Neural progenitor cell (in vitro differentiated cells): ENCODE results near the gene CYTH3. TPM values are rescaled to one million over a fixed set of nuclear protein-coding genes. Genes with fewer than 3 reads are reported as not detected.

Experiments
- DNase-seq: peaks from one replicate; pipeline ENCODE4 v3.0.0-alpha.2; 2016; ENCODE audit warnings: low spot score
- H2AFZ ChIP-seq: fragments of 200-600 bp; sonication (generic); replicated peaks from 2 replicates; pipeline ENCODE4 v1.6.1; 2016; ENCODE audit warnings: antibody characterized with exemption
- H3F3A ChIP-seq: fragments of 200-600 bp; sonication (generic); 2 replicates; pipeline ENCODE4 v1.6.1; 2016; ENCODE audit warnings: antibody characterized with exemption, low read depth
- H3K27ac ChIP-seq: fragments of 200-600 bp; sonication (generic); 2 replicates; pipeline ENCODE4 v1.5.1; 2016; ENCODE audit warnings: mild to moderate bottlenecking
- H3K27me3 ChIP-seq: fragments of 200-600 bp; sonication (generic); 2 replicates; pipeline ENCODE4 v1.6.1; 2016; ENCODE audit warnings: mild to moderate bottlenecking, moderate library complexity
- H3K36me3 ChIP-seq: fragments of 200-600 bp; sonication (generic); 2 replicates; pipeline ENCODE4 v1.5.1; 2016
- H3K4me1 ChIP-seq: fragments of 200-600 bp; sonication (generic); 2 replicates; pipeline ENCODE4 v1.6.1; 2016; ENCODE audit warnings: mixed run types
- H3K4me2 ChIP-seq: fragments of 200-600 bp; sonication (generic); 2 replicates; pipeline ENCODE4 v1.6.1; 2016
- H3K4me3 ChIP-seq: fragments of 200-600 bp; sonication (generic); 2 replicates; pipeline ENCODE4 v1.5.1; 2016
- H3K79me2 ChIP-seq: fragments of 200-600 bp; sonication (generic); 2 replicates; pipeline ENCODE4 v1.6.1; 2016; ENCODE audit warnings: low read depth
- H3K9ac ChIP-seq: fragments of 200-600 bp; sonication (generic); 2 replicates; pipeline ENCODE4 v1.6.1; 2016
- H3K9me3 ChIP-seq: fragments of 200-600 bp; sonication (generic); 2 replicates; pipeline ENCODE4 v1.5.1; 2016; ENCODE audit warnings: low read depth
- H4K20me1 ChIP-seq: fragments of 200-600 bp; sonication (generic); 2 replicates; pipeline ENCODE4 v1.6.1; 2016; ENCODE audit warnings: low read depth
- H3K27ac Mint-ChIP-seq: 3 replicates; pipeline ENCODE4 v1.8.0; 2021; ENCODE audit warnings: mixed read lengths
- H3K27me3 Mint-ChIP-seq: 2 replicates; pipeline ENCODE4 v1.8.0; 2022; ENCODE audit warnings: low read depth, mild to moderate bottlenecking, inconsistent platforms, moderate library complexity, mixed read lengths; ENCODE audit not compliant: insufficient read depth
- H3K36me3 Mint-ChIP-seq: 3 replicates; pipeline ENCODE4 v1.8.0; 2021; ENCODE audit warnings: mixed read lengths
- H3K4me1 Mint-ChIP-seq: 3 replicates; pipeline ENCODE4 v1.8.0; 2021; ENCODE audit warnings: mixed read lengths
- H3K4me3 Mint-ChIP-seq: 3 replicates; pipeline ENCODE4 v1.8.0; 2021; ENCODE audit warnings: mild to moderate bottlenecking, moderate library complexity, mixed read lengths
- H3K9me3 Mint-ChIP-seq: 3 replicates; pipeline ENCODE4 v1.8.0; 2020; ENCODE audit warnings: mixed read lengths
- EZH2 ChIP-seq: fragments of 200-600 bp; sonication (generic); IDR thresholded peaks from 2 replicates; pipeline ENCODE4 v1.6.1; 2017; ENCODE audit warnings: antibody characterized with exemption, mild to moderate bottlenecking, moderate library complexity
- EZH2phosphoT487 ChIP-seq: fragments of 200-600 bp; sonication (generic); IDR thresholded peaks from 2 replicates; pipeline ENCODE4 v1.6.1; 2017; ENCODE audit warnings: antibody characterized with exemption
- total RNA-seq: library from RNA; depleted of rRNA; stranded (reverse); fragments of >200 nt; gene quantifications from 2 replicates; pipeline ENCODE4 v1.2.3, GENCODE V29; 2015; ENCODE audit warnings: low replicate concordance
- TF ChIP-seq, protein P1 (sequence below): fragments of 200-600 bp; sonication (generic); IDR thresholded peaks from 2 replicates; pipeline ENCODE4 v1.5.1; 2017; ENCODE audit warnings: antibody characterized with exemption, mild to moderate bottlenecking

Gene CYTH3
- total RNA-seq, 1 donor from 2014 or later: 10.9 TPM

DNA sequence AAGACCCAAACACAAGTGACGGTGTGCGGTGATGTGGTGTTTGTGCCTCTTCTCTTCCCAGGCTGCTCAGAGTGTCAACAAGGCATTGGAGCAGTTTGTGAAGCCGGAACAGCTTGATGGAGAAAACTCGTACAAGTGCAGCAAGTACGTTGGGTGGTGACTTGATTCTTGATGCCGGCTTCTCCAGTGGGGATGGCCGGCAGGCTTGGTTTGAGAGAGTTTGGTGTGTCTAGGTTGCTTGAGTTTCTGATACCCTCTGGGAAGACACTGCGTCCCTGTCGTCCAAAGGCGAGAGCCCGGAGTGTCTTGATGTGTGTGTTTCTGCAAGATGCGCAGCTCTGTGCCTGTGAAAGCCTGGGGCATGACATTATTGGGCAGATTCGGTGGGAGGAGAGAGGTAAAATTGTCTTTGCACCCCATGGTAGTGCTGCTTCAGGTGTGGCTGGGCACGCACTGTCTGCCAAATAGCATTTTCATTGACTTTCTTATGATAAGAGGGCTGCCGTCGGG, 129.5 kb downstream of the CYTH3 start:
- Histone ChIP-seq H3K4me1 (no peaks in the 10 kb centered on the region), H4K20me1 (no peaks in the 10 kb centered on the region), H3K4me2 (no peak overlapping the region), H2AFZ (no peak overlapping the region), H3K27ac (no peak overlapping the region), H3K9ac (no peak overlapping the region), H3K9me3 (no peaks in the 10 kb centered on the region), H3K27me3 (no peaks in the 10 kb centered on the region), H3K36me3 (peaks cover 12% of the 10 kb centered on the region), H3K4me3 (no peak overlapping the region), H3K79me2 (no peaks in the 10 kb centered on the region), H3F3A (no peaks in the 10 kb centered on the region)
- Mint-ChIP-seq H3K4me1 (no peaks in the 10 kb centered on the region), H3K9me3 (no peaks in the 10 kb centered on the region), H3K27me3 (peaks cover 3% of the 10 kb centered on the region), H3K36me3 (peaks cover 38% of the 10 kb centered on the region), H3K4me3 (no peak overlapping the region), H3K27ac (peak overlapping the region; percentile 37)
- no peak for TF ChIP-seq EZH2phosphoT487
- no peak for TF ChIP-seq EZH2
- TF ChIP-seq, protein P1, sequence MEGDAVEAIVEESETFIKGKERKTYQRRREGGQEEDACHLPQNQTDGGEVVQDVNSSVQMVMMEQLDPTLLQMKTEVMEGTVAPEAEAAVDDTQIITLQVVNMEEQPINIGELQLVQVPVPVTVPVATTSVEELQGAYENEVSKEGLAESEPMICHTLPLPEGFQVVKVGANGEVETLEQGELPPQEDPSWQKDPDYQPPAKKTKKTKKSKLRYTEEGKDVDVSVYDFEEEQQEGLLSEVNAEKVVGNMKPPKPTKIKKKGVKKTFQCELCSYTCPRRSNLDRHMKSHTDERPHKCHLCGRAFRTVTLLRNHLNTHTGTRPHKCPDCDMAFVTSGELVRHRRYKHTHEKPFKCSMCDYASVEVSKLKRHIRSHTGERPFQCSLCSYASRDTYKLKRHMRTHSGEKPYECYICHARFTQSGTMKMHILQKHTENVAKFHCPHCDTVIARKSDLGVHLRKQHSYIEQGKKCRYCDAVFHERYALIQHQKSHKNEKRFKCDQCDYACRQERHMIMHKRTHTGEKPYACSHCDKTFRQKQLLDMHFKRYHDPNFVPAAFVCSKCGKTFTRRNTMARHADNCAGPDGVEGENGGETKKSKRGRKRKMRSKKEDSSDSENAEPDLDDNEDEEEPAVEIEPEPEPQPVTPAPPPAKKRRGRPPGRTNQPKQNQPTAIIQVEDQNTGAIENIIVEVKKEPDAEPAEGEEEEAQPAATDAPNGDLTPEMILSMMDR: no peak
- no peak for DNase-seq

DNA sequence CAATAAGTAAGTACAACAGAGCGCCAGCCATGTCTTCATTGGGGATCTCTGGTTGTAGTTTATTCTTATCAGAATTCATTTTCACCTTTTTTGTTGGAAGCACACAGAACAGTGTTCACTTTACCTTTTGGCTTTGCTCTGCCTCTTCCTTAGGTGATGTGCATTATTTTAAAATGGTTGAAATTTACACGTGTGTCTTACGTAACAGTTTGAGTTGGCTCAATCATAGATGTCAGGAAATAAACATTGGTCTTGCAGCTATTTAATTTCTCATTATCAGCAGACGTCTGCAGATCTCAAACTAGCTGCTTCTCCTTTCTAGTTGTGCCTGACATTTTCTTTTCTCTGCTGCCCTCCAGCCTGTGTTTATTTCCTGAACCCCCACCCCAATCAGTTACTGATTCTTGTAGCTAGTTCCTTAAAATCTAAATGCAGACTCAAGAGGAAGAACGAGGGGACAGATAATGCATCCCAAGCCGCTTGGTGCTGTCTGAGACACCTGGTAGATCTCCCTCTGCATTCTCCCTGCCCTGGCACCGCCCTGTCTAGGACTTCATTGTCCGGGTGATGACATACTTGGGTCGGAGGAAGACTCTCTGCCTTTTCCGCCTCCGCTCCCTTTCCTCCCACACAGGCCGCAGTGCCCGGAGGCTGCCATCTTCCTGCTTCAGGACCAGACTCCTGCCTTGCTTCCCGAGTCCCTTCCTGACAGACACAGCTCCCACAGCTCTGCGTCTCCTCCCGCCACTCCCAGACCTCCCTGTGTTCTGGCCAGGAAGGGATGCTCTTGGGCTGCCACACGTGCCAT, 133.0 kb downstream of the CYTH3 start:
- H3K9me3 Mint-ChIP-seq: no peaks in the 10 kb centered on the region
- TF ChIP-seq EZH2 (no peak), EZH2phosphoT487 (no peak)
- TF ChIP-seq, protein P1: no peak
- H3K27ac Mint-ChIP-seq: no peak overlapping the region
- Histone ChIP-seq H3K27me3 (no peaks in the 10 kb centered on the region), H3K9ac (no peak overlapping the region), H3K4me3 (no peak overlapping the region), H2AFZ (no peak overlapping the region), H3K9me3 (no peaks in the 10 kb centered on the region), H3K36me3 (peaks cover 12% of the 10 kb centered on the region), H3K4me1 (no peaks in the 10 kb centered on the region), H4K20me1 (no peaks in the 10 kb centered on the region), H3K27ac (no peak overlapping the region), H3K79me2 (peaks cover 6% of the 10 kb centered on the region), H3F3A (no peaks in the 10 kb centered on the region), H3K4me2 (no peak overlapping the region)
- no peaks in the 10 kb centered on the region for H3K27me3 Mint-ChIP-seq
- no peak overlapping the region for H3K4me3 Mint-ChIP-seq
- peaks cover 21% of the 10 kb centered on the region for H3K36me3 Mint-ChIP-seq
- no peak for DNase-seq
- no peaks in the 10 kb centered on the region for H3K4me1 Mint-ChIP-seq

DNA sequence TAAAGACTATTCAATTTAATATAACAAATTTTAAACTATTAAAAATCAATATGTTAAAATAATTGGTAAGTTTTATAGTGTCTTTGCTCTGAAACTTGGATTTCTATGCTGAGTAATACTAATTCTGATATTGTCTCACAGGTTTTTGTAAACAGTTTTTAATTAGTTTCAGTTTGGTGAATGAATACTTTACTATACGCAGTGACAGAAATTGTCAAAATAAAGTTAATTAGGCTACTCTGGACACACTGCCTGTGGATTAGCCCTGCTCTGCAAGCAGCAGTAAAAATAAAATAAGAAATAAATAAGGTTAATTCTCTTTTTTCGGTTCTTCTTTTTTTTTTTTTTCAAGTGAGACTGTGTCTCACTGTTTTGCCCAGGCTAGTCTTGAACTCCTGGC, 135.9 kb downstream of the CYTH3 start:
- no peak for TF ChIP-seq EZH2phosphoT487
- no peak for TF ChIP-seq EZH2
- peaks cover 37% of the 10 kb centered on the region for H3K36me3 Mint-ChIP-seq
- no peak overlapping the region for H3K27ac ChIP-seq
- H3K27ac Mint-ChIP-seq: no peak overlapping the region
- H3K27me3 Mint-ChIP-seq: no peaks in the 10 kb centered on the region
- H3K79me2 ChIP-seq: peaks cover 17% of the 10 kb centered on the region
- no peaks in the 10 kb centered on the region for H3K9me3 ChIP-seq
- H3K4me1 Mint-ChIP-seq: no peaks in the 10 kb centered on the region
- H3K36me3 ChIP-seq: peaks cover 12% of the 10 kb centered on the region
- H3F3A ChIP-seq: no peaks in the 10 kb centered on the region
- no peaks in the 10 kb centered on the region for H4K20me1 ChIP-seq
- H3K4me2 ChIP-seq: no peak overlapping the region
- DNase-seq: no peak
- no peak overlapping the region for H3K9ac ChIP-seq
- peaks cover 12% of the 10 kb centered on the region for H3K9me3 Mint-ChIP-seq
- H2AFZ ChIP-seq: no peak overlapping the region
- H3K4me1 ChIP-seq: no peaks in the 10 kb centered on the region
- H3K4me3 Mint-ChIP-seq: no peak overlapping the region
- H3K27me3 ChIP-seq: no peaks in the 10 kb centered on the region
- no peak overlapping the region for H3K4me3 ChIP-seq

DNA sequence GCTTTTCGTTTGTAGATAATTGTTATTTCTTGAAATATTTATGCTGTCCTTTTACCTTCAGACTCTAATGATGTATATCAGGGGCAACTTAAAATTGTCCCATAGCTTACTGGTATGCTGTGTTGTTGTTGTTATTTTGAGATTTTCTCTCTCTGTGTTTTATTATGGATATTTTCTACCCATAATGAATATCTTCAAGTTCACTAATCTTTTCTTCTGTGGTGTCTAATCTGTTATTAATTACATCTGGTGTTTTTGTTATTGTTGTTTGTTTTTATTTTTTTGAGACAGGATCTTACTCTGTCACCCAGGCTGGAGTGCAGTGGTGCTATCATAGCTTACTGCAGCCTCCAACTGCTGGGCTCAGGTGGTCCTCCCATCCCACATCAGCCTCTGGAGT, 139.2 kb downstream of the CYTH3 start:
- Histone ChIP-seq H3K9ac (no peak overlapping the region), H3K27ac (no peak overlapping the region), H3K79me2 (peaks cover 44% of the 10 kb centered on the region), H3K4me2 (no peak overlapping the region), H3F3A (no peaks in the 10 kb centered on the region), H3K36me3 (peaks cover 5% of the 10 kb centered on the region), H3K4me3 (no peak overlapping the region), H3K4me1 (no peaks in the 10 kb centered on the region), H3K27me3 (no peaks in the 10 kb centered on the region), H4K20me1 (no peaks in the 10 kb centered on the region), H3K9me3 (no peaks in the 10 kb centered on the region), H2AFZ (no peak overlapping the region)
- no peaks in the 10 kb centered on the region for H3K27me3 Mint-ChIP-seq
- peaks cover 42% of the 10 kb centered on the region for H3K36me3 Mint-ChIP-seq
- peaks cover 17% of the 10 kb centered on the region for H3K9me3 Mint-ChIP-seq
- H3K4me3 Mint-ChIP-seq: no peak overlapping the region
- no peaks in the 10 kb centered on the region for H3K4me1 Mint-ChIP-seq
- no peak overlapping the region for H3K27ac Mint-ChIP-seq
- no peak for DNase-seq
- TF ChIP-seq, protein P1: no peak
- no peak for TF ChIP-seq EZH2phosphoT487
- no peak for TF ChIP-seq EZH2
